Keratinocyte (primary cell): ENCODE results near the gene PNPLA7. TPM values are rescaled to one million over a fixed set of nuclear protein-coding genes. Genes with fewer than 3 reads are reported as not detected.
"Not testable (repeated sequence)": the region's sequence is repeated elsewhere in the genome, so short reads cannot be mapped to it uniquely, and the experiment has no call there.

ENCODE experiments used
- DNase-seq: peaks from one replicate; pipeline ENCODE4 v3.0.0-alpha.2; 2011; ENCODE audit warnings: low read depth, missing footprints, low spot score
- FAIRE-seq: peaks from 2 replicates; lab custom pipeline; 2011; peaks lifted over from hg19 to GRCh38; lab: Jason Lieb, UNC
- H2AFZ ChIP-seq: 2 replicates; pipeline ENCODE4 v1.6.0; 2012; ENCODE audit warnings: low read length, control low read depth, inconsistent platforms; ENCODE audit not compliant: control insufficient read depth
- H3K27ac ChIP-seq: 2 replicates; pipeline ENCODE4 v1.5.1; 2011; ENCODE audit warnings: low read length; ENCODE audit not compliant: control insufficient read depth, insufficient read depth
- H3K27me3 ChIP-seq: 3 replicates; pipeline ENCODE4 v1.6.0; 2011; ENCODE audit warnings: low read length; ENCODE audit not compliant: control insufficient read depth, insufficient read depth; ENCODE audit errors: extremely low read depth
- H3K36me3 ChIP-seq, 2 experiments: 2 replicates in 1 of 2; 3 replicates in 1 of 2; pipeline ENCODE4 v1.5.1; 2011; ENCODE audit warnings: low read length in 2 of 2, mild to moderate bottlenecking in 1 of 2; ENCODE audit not compliant: control insufficient read depth in 2 of 2, insufficient read depth in 2 of 2; ENCODE audit errors: extremely low read depth in 1 of 2
- H3K4me1 ChIP-seq: 3 replicates; pipeline ENCODE4 v1.5.1; 2011; ENCODE audit warnings: low read length; ENCODE audit not compliant: control insufficient read depth, insufficient read depth; ENCODE audit errors: extremely low read depth
- H3K4me2 ChIP-seq: 3 replicates; pipeline ENCODE4 v1.6.0; 2011; ENCODE audit warnings: low read depth, low read length; ENCODE audit not compliant: control insufficient read depth, insufficient read depth; ENCODE audit errors: extremely low read depth
- H3K4me3 ChIP-seq, 3 experiments: fragments of 200-600 bp in 1 of 3; sonication (generic) in 1 of 3; 2 replicates in 2 of 3; 3 replicates in 1 of 3; pipeline ENCODE4 v1.5.1; 2011 to 2016; ENCODE audit warnings: low read length in 3 of 3, mild to moderate bottlenecking in 3 of 3, control low read depth in 2 of 3, inconsistent platforms in 1 of 3, low read depth in 1 of 3, mixed read lengths in 1 of 3, mixed run types in 1 of 3, moderate library complexity in 1 of 3; ENCODE audit not compliant: control insufficient read depth in 2 of 3, insufficient read depth in 2 of 3; ENCODE audit errors: extremely low read depth in 1 of 3
- H3K79me2 ChIP-seq: 2 replicates; pipeline ENCODE4 v1.6.0; 2012; ENCODE audit warnings: low read length; ENCODE audit not compliant: control insufficient read depth, insufficient read depth
- H3K9ac ChIP-seq: 3 replicates; pipeline ENCODE4 v1.6.0; 2011; ENCODE audit warnings: low read length; ENCODE audit not compliant: control insufficient read depth, insufficient read depth; ENCODE audit errors: extremely low read depth
- H3K9me1 ChIP-seq: 3 replicates; pipeline ENCODE4 v1.6.0; 2011; ENCODE audit warnings: low read length; ENCODE audit not compliant: control insufficient read depth, insufficient read depth; ENCODE audit errors: extremely low read depth
- H3K9me3 ChIP-seq: 2 replicates; pipeline ENCODE4 v1.5.1; 2012; ENCODE audit warnings: low read depth, low read length; ENCODE audit not compliant: control insufficient read depth
- H4K20me1 ChIP-seq: 3 replicates; pipeline ENCODE4 v1.6.0; 2011; ENCODE audit warnings: low read length; ENCODE audit not compliant: control insufficient read depth, insufficient read depth; ENCODE audit errors: extremely low read depth
- EZH2 ChIP-seq: IDR thresholded peaks from one replicate; pipeline ENCODE4 v1.6.1; 2012; ENCODE audit warnings: inconsistent platforms, mild to moderate bottlenecking, low read length, moderate library complexity
- dilution Hi-C: fragments of 300-500 bp; cut with MboI; formaldehyde crosslinking; loops from one replicate; pipeline ENCODE4 v1.7.0; 2020; ENCODE audit warnings: low sequenced_read_pairs; ENCODE audit not compliant: extremely low pct_ligation_motif_present
- polyA plus RNA-seq, 5 experiments: library from polyadenylated mRNA; depleted of rRNA in 3 of 5; stranded (reverse) in 3 of 5; stranded (forward) in 1 of 5; unstranded in 1 of 5; fragments of >200 nt; gene quantifications; 1 replicate in 1 of 5; 2 replicates in 3 of 5; 3 replicates in 1 of 5; pipeline versions ENCODE4 v1.2.1 to v1.2.3, GENCODE V29; 2011 to 2012; ENCODE audit warnings: missing spikeins in 2 of 5, low read depth in 1 of 5, low replicate concordance in 1 of 5
- TF ChIP-seq, protein P1 (sequence below), 3 experiments: IDR thresholded peaks in 1 of 3; conservative IDR thresholded peaks in 1 of 3; optimal IDR thresholded peaks in 1 of 3; 2 replicates in 2 of 3; 3 replicates in 1 of 3; pipeline versions ENCODE3 to v1.5.1; 2011; ENCODE audit warnings: low read length in 3 of 3, mild to moderate bottlenecking in 3 of 3, moderate library complexity in 2 of 3, control low read depth in 1 of 3, inconsistent platforms in 1 of 3; ENCODE audit not compliant: insufficient read depth in 2 of 3; ENCODE audit errors: extremely low read depth in 1 of 3

Gene PNPLA7
- polyA plus RNA-seq, 1 donor (not counting 4 experiments of a cell fraction or from before 2014, with no cell fraction given), result 0.34 TPM

DNA sequence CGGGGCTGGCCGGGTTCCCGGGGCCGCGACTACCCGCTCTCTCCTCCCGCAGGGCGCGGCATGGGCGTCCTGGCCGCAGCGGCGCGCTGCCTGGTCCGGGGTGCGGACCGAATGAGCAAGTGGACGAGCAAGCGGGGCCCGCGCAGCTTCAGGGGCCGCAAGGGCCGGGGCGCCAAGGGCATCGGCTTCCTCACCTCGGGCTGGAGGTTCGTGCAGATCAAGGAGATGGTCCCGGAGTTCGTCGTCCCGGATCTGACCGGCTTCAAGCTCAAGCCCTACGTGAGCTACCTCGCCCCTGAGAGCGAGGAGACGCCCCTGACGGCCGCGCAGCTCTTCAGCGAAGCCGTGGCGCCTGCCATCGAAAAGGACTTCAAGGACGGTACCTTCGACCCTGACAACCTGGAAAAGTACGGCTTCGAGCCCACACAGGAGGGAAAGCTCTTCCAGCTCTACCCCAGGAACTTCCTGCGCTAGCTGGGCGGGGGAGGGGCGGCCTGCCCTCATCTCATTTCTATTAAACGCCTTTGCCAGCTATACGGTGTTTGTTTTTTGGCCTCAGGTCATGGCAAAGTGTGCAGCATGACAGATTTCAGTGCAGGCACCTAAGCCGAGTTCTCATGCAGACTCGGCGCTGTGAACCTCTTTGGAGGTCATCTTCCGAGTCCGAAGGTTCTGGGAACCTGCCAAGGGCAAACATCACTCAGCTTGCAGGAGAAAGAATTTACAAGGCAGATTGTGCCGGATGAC is 2.0 kb upstream of the PNPLA7 start:
- Histone ChIP-seq H3K9me3 (no peaks in the 10 kb centered on the region), H3K36me3 (peaks cover 17 to 18% of the 10 kb centered on the region in 2 experiments), H3K4me3 (peak overlapping the region; percentile 80 to 92 (median 91)), H3K27me3 (no peaks in the 10 kb centered on the region), H3K27ac (peak overlapping the region; percentile 68), H3K4me1 (peaks cover 6% of the 10 kb centered on the region), H3K9me1 (peaks cover 6% of the 10 kb centered on the region), H3K79me2 (peaks cover 13% of the 10 kb centered on the region), H3K4me2 (peak overlapping the region; percentile 92), H3K9ac (peak overlapping the region; percentile 85), H4K20me1 (peaks cover 2% of the 10 kb centered on the region), H2AFZ (peak overlapping the region; percentile 61)
- dilution Hi-C loops, result no loop called here
- no peak for TF ChIP-seq EZH2
- TF ChIP-seq, protein P1, sequence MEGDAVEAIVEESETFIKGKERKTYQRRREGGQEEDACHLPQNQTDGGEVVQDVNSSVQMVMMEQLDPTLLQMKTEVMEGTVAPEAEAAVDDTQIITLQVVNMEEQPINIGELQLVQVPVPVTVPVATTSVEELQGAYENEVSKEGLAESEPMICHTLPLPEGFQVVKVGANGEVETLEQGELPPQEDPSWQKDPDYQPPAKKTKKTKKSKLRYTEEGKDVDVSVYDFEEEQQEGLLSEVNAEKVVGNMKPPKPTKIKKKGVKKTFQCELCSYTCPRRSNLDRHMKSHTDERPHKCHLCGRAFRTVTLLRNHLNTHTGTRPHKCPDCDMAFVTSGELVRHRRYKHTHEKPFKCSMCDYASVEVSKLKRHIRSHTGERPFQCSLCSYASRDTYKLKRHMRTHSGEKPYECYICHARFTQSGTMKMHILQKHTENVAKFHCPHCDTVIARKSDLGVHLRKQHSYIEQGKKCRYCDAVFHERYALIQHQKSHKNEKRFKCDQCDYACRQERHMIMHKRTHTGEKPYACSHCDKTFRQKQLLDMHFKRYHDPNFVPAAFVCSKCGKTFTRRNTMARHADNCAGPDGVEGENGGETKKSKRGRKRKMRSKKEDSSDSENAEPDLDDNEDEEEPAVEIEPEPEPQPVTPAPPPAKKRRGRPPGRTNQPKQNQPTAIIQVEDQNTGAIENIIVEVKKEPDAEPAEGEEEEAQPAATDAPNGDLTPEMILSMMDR (optimal IDR thresholded peaks at IDR 0.05 in 1 of 3, IDR thresholded peaks at IDR 0.05 in 1 of 3, conservative IDR thresholded peaks at IDR 0.05 in 1 of 3; ENCODE audit: extremely low read depth in 1 of 3, insufficient read depth in 2 of 3, low read length in 3 of 3), result no peak
- no peak for DNase-seq
- no peak for FAIRE-seq

DNA sequence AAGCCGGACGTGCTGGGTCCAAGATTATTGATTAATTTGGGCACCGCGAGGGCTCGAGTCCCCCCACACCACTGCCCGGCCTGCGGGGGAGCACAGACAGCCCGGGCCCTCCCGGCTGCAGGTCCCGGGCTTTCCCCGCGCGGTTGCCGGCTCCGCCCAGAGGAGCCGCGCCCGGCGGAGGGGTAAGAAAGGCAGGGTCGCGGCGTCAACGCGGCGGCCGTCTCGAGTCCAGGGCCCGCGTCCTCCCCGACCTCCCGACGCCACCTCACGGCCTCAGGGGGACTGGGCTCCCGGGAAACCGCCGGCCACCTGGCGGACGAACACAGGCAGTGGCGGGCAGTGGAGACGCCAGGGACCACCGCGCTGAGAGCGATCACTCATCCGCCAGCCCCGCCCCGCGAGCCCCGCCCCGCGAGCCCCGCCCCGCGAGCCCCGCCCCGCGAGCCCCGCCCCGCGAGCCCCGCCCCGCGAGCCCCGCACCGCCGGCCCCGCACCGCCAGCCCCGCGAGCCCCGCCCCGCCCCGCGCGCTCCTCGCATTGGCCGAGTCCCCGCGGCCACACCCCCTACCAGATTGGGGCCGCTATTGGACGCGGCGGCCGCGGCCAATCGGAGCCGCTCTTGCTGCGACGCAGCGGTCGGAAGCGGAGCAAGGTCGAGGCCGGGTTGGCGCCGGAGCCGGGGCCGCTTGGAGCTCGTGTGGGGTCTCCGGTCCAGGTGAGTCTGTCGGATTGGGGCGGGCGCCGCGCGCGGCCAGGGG is 1.2 kb upstream of the PNPLA7 start, which contains the start of gene MRPL41:
Gene MRPL41, plus strand, starts transcription at position 616 of the 758 bp plus-strand sequence. CDS start 203 bp downstream, outside the sequence.
- H3K9me3 ChIP-seq, result no peaks in the 10 kb centered on the region
- H3K27ac ChIP-seq, result peak within 1 kb of the TSS; percentile 68
- H3K4me1 ChIP-seq, result peaks cover 6% of the 10 kb centered on the region
- H2AFZ ChIP-seq, result peak within 1 kb of the TSS; percentile 70
- peak; percentile 65 for DNase-seq
- H3K36me3 ChIP-seq, result peaks cover 14% of the 10 kb centered on the region in 2 experiments
- peak within 1 kb of the TSS; percentile 80 to 92 (median 91) for H3K4me3 ChIP-seq
- H3K27me3 ChIP-seq, result no peaks in the 10 kb centered on the region
- H3K9me1 ChIP-seq, result peaks cover 6% of the 10 kb centered on the region
- peak within 1 kb of the TSS; percentile 85 for H3K9ac ChIP-seq
- H3K4me2 ChIP-seq, result peak within 1 kb of the TSS; percentile 92
- H4K20me1 ChIP-seq, result peaks cover 2% of the 10 kb centered on the region
- TF ChIP-seq, protein P1 (optimal IDR thresholded peaks at IDR 0.05 in 1 of 3, IDR thresholded peaks at IDR 0.05 in 1 of 3, conservative IDR thresholded peaks at IDR 0.05 in 1 of 3; ENCODE audit: extremely low read depth in 1 of 3, insufficient read depth in 2 of 3, low read length in 3 of 3), result peak in 2 of 3 experiments; percentile 36 to 51
- TF ChIP-seq EZH2, result no peak
- H3K79me2 ChIP-seq, result peaks cover 13% of the 10 kb centered on the region
- dilution Hi-C loops, result no loop called here
- FAIRE-seq, result no peak

DNA sequence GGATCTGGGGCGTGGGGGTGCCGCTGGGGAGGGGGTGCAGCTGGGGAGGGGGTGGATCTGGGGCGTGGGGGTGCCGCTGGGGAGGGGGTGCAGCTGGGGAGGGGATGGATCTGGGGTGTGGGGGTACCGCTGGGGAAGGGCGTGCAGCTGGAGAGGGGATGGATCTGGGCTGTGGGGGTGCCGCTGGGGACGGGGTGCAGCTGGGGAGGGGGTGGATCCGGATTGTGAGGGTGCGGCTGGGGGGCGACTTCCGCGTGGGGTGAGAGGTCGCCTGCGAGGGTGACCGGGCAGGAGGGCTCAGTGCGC is 709 bp upstream of the PNPLA7 start:
- H4K20me1 ChIP-seq, H3K27me3 ChIP-seq, DNase-seq, H3K27ac ChIP-seq, H3K36me3 ChIP-seq, FAIRE-seq, dilution Hi-C loops, H3K9me3 ChIP-seq, H3K4me1 ChIP-seq, H3K9me1 ChIP-seq: not testable (repeated sequence)
- Histone ChIP-seq H3K4me2 (peak overlapping the region; percentile 74), H3K4me3 (peak overlapping the region; percentile 59 to 65 (median 61)), H3K79me2 (peaks cover 13% of the 10 kb centered on the region), H2AFZ (peak overlapping the region; percentile 70), H3K9ac (peak overlapping the region; percentile 54)
